GM23248 (cell line): ENCODE measurements around the gene SARDH.

Experiments
- EZH2 ChIP-seq: fragments of 200-600 bp; sonication (generic); IDR thresholded peaks from 2 replicates; pipeline ENCODE4 v1.6.1; 2018; ENCODE audit warnings: antibody characterized with exemption, mild to moderate bottlenecking; ENCODE audit not compliant: insufficient read depth, poor library complexity, severe bottlenecking
- EZH2phosphoT487 ChIP-seq: fragments of 200-600 bp; sonication (generic); IDR thresholded peaks from 2 replicates; pipeline ENCODE4 v1.6.1; 2018; ENCODE audit warnings: antibody characterized with exemption, moderate library complexity, mild to moderate bottlenecking, low read depth; ENCODE audit not compliant: insufficient read depth

DNA sequence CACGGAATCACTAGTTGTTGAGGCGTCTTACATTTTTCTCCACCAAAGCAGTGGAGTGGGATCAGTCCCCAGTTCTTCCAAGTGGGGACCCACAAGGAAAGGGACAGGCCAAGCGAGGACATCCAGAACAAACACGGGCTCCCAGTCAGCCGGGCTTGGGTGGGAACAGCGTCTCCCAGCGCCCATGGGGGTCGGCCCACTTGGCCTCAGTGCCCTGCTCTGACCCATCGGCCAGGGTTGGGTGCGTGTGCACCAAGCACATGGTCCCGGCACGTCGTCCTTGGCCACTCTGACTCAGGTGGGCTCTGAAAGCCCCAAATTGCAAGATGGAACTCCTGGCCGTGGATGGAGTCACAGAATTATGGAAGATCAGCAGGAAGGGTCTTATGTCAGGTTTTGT lies 64.1 kb downstream of the SARDH start:
- no peak for TF ChIP-seq EZH2
- no peak for TF ChIP-seq EZH2phosphoT487
